Stimulated activated CD4-positive, alpha-beta T cell treated with anti-CD3 and anti-CD28 coated beads, Interleukin-4, amount 100 ng/mL, for 48 hours (primary cell): ENCODE results near the gene HIC1.

Experiments
- DNase-seq, 2 donors: peaks; one replicate each; pipeline ENCODE4 v3.0.0-alpha.2; 2020; ENCODE audit warnings: low read depth in 2 of 2

HIC1 gene

DNA sequence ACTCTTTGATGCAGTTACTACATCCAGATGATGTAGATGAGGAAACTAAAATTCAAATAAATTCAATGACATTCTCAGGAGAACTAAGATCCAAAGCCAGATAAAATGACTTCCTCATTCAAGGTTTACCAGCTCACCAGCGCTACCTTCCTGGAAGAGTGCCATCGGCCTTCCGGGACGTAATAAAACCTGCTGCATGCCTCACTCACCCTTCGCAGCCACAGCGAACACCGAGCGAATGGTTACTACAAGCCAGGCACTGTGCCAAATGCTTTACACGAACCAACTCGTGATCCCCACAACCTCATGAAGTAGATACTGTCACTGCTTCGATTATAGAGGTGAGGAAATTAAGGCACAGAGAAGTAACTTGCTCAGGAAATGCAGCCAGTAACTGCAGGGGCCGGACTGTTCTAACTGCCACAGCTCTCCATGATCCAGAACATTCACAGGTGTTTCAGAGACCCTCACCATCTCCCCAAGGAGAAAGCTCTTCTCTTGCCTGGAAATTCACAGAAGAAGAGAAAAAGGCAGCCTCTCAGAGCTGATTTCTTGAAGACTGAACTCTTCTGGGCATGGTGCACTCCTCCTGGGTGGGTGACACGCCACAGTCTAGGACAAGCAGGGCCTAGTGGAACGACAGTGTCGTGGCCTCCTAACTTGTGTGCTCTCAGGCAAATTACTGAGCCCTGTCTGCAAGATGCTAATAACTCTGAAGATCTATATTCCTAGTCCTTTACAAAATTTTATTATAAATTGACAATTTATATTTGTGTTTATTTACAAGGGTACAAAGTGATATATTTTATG lies 46.8 kb downstream of the HIC1 start:
- peak in 1 of 2 donors; percentile 36 for DNase-seq

DNA sequence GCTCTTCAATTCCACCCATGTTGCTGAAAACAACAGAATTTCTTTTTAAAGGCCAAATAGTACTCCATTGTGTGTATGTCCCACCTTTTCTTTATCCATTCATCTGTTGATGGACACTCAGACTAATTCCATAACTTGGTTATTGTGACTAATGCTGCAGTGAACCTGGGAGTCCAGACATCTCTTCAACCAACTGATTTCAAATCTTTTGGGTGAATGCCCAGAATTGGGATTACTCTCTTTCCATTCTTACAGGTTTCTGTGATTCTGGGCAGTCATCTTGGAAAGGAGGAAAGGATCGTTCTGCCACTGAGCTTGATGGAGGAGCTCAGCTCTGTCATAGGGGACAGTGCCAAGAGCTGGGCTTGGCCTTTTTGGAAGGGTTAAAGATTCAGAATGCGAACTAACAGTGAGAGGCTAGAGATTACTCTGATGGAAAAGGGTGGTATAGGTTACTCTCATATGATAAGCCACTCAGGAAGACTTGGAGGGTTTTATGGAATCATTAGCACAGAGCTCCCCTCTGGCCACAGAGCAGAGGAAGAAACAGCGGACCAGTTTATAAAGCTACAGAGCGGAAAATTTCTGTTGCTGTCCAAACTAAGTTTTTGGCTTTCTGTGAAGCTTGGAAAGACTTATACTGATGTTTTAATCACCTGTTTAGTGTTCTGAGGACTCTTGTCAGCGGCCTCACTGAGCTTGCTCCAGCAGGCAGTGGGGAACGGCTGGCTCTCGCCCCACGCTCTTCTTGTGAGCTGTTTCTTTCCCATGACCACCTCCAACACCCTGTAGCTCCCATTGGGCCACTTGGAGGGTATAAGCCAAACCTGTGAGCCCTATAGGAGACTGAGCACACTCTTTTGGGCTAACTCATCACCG lies 48.3 kb downstream of the HIC1 start:
- no peak for DNase-seq

DNA sequence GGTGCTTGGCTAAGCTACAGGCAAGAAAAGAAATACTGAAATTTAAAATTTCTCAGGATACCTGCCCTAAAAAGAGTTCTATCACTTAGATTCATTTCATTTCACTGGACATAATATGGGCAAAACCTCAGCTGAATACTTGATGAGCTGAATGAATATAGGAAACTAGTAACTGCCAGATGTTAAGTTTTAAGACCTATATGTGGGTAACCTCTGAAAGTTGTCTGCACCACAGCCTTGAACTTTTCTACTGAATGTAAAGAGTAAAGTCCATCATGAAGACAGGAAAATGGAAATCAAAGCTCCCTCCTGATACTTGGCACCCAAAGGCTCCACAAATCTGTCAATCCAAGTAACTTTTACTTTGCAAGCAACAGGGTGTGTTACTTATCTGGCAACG lies 50.8 kb downstream of the HIC1 start:
- DNase-seq = no peak

DNA sequence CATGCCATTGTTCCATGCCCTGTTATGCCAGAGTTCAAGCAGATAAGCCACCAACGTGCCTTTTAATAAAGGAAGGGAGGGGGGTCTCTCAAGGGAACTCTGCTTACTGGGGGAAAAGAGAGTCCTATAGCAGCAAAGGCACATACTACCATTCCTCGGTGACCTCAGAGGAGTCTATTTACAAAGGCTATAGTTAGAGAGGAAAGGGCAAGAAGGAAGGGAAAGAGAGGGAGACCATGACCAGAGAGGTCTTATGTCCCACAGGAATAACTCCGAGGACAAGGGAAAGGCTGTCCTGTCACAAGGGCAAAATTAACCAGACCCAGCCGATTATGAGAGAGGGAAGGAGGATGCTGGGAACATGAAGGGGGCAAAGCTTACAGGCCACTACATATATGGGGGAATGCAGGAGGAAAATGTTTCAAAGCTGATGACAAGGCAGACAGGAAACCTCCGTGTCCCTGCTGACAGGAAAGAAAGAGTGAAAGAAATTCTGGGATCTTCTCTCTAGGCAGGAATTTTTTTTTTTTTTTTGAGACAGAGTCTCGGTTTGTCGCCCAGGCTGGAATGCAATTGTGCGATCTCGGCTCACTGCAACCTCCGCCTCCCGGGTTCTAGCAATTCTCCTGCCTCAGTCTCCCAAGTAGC lies 51.5 kb downstream of the HIC1 start:
- no peak for DNase-seq

DNA sequence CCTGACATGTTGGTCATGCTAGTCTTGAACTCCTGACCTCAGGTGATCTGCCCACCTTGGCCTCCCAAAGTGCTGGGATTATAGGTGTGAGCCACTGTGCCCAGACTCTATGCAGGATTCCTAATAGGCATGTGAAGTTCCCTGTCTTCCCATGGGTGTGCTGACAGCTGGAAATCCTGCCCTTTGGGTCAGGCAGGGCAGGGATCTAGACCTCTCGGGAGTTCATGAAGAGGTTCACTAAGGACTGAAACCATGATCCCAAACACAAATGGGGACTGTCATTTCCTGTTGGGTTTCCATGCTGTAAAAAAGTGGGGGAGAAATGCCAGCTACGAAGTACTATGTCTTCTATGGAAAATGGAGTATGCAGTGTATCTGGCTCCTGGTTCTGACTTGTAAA lies 52.1 kb downstream of the HIC1 start:
- no peak for DNase-seq

DNA sequence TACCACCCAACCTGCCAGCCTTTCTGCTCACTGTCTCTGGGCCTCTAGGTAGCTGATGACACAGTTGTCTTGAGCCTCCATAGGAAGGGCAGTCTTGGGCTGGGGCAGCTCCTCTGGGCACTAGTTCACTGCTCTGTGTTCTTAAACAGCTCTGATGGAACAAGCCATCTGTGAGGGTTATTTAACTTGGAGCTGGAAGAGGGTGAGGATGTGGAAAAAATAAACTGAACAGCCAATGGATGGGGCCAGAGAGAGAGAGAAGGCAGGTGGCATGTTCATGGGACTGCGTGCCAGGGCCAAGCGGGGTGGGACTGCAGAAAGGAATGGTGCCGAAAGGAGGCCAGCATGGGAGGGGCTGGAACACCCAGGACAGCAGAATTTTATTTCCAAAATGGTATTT lies 52.6 kb downstream of the HIC1 start:
- DNase-seq = no peak

DNA sequence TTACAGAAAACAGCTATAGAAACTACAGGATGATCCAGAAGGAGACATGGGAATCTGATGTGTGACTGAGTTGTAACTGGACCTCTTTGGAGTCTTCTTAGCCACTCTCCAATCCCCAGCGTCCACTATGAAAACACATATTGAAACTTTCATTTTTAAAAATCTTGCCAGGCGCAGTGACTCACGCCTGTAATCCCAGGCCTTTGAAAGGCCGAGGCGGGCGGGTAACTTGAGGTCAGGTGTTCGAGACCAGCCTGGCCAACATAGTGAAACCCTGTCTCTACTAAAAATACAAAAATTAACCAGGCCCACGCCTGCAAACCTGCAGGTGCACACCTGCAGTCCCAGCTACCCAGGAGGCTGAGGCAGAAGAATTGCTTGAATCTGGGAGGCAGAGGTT lies 53.3 kb downstream of the HIC1 start:
- no peak for DNase-seq

DNA sequence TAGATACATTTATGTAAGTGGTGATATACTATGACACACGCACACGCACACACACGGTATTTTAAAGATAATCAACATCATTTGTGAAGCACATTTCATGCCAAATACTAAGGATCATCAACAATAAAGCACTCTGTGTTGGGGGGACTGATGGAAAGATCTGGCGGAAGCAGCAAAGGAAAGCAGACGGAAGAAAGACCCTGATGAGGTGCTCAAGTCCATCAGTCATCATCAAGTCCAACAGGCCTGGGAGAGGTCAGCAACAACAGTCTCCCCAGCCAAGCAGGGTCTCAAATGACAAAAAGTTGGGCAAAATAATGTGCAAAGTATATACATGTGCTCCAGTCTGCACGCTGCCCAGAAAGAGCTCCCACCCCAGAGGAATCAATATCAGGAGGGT lies 55.5 kb downstream of the HIC1 start:
- no peak for DNase-seq

DNA sequence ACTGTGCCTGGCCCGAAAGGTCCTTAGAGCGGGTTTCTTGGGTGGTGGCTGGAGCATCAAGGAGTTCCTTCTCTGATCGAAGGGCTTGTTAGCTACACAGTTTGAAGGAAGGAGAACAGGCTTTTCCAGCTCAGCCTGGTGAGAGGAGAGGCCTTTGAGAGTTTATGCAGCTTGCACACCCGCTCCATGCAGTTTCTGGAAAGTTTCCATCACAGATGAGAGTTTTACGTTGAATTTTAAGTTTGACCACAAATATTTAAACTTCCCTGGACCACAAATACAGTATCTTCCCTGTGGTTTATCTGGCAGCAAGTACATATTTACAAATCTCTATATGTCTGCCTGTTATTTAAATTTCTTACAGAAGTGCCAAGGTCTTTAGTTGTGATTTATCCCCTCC lies 56.8 kb downstream of the HIC1 start:
- no peak for DNase-seq
